HL-60 (cell line): ENCODE measurements around the gene APMAP.

ENCODE experiments used
- DNase-seq, 2 experiments: peaks; one replicate each; pipeline ENCODE4 v3.0.0-alpha.2; 2010 to 2020; ENCODE audit warnings: low read depth in 1 of 2, low spot score in 1 of 2
- H3K27ac ChIP-seq: fragments of 250-450 bp; sonication (Bioruptor Pico); replicated peaks from 2 replicates; pipeline ENCODE4 v1.5.1; 2020; ENCODE audit warnings: mild to moderate bottlenecking, moderate library complexity
- H3K27me3 ChIP-seq: fragments of 250-450 bp; sonication (Bioruptor Pico); 2 replicates; pipeline ENCODE4 v1.5.1; 2021; ENCODE audit warnings: mild to moderate bottlenecking, moderate library complexity; ENCODE audit not compliant: insufficient read depth, poor library complexity, severe bottlenecking
- H3K4me3 ChIP-seq: replicated peaks from 2 replicates; pipeline ENCODE4 v1.5.1; 2011; ENCODE audit warnings: mild to moderate bottlenecking, control low read depth, low read length; ENCODE audit not compliant: insufficient read depth
- GABPA ChIP-seq: IDR thresholded peaks from 2 replicates; pipeline ENCODE4 v1.6.1; 2012; ENCODE audit warnings: low read depth
- POLR2AphosphoS5 ChIP-seq: IDR thresholded peaks from 2 replicates; pipeline ENCODE4 v1.6.1; 2012; ENCODE audit warnings: low read depth
- REST ChIP-seq: IDR thresholded peaks from 2 replicates; pipeline ENCODE4 v1.6.1; 2012; ENCODE audit warnings: low read depth; ENCODE audit not compliant: insufficient replicate concordance
- SPI1 ChIP-seq: IDR thresholded peaks from 2 replicates; pipeline ENCODE4 v1.6.1; 2012; ENCODE audit warnings: low read depth, mild to moderate bottlenecking, borderline replicate concordance
- TF ChIP-seq, protein P1 (sequence below): IDR thresholded peaks from one replicate; pipeline ENCODE4 v1.5.1; 2011; ENCODE audit warnings: low read length, control low read depth, inconsistent platforms; ENCODE audit not compliant: insufficient read depth

APMAP gene

DNA sequence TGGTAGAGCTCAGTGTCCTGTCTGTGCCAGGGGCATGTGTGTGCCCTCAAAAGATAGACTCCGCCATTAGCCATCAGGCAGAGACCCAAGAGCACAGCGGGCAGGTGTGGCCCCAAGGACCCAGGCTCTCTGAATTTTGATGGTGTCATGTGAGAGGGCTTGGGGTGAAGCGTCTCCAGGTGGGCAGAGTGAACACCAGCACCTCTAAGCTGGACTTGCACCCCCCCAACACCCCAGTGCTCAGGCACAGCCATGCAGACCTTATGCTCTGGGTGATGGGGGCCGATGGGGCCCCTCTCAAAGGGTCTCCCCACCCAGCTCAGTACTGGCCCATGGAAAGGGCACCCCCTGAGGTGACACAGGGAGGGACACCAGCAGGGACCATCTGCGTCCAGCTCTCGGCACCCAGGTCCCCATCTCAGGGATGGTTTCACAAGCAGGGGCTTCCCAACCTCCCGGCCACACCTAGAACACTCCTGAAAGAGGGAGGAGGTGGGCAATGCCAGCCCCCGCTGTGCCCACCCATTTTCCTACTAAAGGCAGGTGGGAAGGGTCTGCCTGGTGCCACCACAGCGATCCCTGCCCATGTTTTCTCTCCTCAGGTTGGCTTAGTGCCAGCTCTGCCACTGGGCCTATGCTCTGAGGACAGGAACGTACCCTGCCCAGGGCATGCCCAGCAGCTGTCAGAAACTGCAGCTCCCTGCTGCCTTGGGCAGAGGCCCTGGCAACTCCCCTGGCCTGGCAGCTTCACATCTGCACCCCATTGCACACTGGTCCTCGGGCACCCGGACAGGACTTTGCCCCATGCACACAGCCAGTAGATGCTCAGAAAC is 40.0 kb downstream of the APMAP start:
- no peak overlapping the region for H3K4me3 ChIP-seq
- no peak for TF ChIP-seq REST
- TF ChIP-seq, protein P1, sequence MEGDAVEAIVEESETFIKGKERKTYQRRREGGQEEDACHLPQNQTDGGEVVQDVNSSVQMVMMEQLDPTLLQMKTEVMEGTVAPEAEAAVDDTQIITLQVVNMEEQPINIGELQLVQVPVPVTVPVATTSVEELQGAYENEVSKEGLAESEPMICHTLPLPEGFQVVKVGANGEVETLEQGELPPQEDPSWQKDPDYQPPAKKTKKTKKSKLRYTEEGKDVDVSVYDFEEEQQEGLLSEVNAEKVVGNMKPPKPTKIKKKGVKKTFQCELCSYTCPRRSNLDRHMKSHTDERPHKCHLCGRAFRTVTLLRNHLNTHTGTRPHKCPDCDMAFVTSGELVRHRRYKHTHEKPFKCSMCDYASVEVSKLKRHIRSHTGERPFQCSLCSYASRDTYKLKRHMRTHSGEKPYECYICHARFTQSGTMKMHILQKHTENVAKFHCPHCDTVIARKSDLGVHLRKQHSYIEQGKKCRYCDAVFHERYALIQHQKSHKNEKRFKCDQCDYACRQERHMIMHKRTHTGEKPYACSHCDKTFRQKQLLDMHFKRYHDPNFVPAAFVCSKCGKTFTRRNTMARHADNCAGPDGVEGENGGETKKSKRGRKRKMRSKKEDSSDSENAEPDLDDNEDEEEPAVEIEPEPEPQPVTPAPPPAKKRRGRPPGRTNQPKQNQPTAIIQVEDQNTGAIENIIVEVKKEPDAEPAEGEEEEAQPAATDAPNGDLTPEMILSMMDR = no peak
- no peak for TF ChIP-seq GABPA
- no peak for TF ChIP-seq SPI1
- peak overlapping the region; percentile 93 for H3K27ac ChIP-seq
- DNase-seq = no peak
- H3K27me3 ChIP-seq = no peaks in the 10 kb centered on the region

GRCh38 chr20:24951536-24952083 is 40.9 kb downstream of the APMAP start:
- TF ChIP-seq, protein P1 = no peak
- TF ChIP-seq REST (no peak), POLR2AphosphoS5 (peak; percentile 25; the same call in 1 of the 2 replicates), SPI1 (no peak), GABPA (no peak)
- peak overlapping the region; percentile 93 for H3K27ac ChIP-seq
- H3K27me3 ChIP-seq = no peaks in the 10 kb centered on the region
- peak in 1 of 2 experiments; percentile 83 for DNase-seq
- H3K4me3 ChIP-seq = peak overlapping the region; percentile 69

DNA sequence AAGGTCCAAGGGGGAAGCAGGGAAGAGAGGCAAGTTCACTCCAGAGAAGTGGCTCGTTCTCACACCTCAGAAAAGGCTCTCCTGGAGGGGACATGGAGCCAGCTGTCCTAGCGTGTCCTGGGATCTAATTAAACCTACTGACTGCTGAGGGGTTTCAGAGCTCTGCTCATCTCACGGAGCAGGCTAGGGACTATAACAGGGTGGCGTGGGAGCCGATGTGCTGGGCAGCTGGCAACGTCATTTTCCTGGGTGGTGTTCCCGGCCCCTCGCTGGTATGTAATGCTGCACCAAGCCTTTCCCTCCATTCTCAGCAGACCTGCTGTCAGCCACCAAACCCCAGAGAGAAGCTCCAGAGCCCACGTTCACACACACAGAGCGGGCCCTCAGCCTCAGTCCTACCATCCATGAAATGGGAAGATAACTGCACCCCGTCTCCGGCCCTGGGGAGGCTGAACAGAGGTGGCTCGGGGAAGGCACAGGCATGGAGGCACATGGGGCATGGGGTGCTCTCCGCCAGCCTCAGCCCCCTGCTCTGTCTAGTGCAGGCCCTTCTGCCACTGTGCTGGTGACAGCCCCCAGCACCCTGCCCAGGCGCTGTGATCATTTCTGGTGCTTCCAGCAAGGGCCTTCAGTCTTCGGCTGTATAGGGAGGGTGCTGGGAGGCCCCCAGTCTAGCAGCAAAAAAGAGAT is 41.6 kb downstream of the APMAP start:
- Histone ChIP-seq H3K4me3 (peak overlapping the region; percentile 69), H3K27ac (peak overlapping the region; percentile 93)
- DNase-seq = peak in 1 of 2 experiments; percentile 49

More for the DNA sequence above, 41.6 kb downstream of the APMAP start:
- H3K27me3 ChIP-seq = no peaks in the 10 kb centered on the region
- TF ChIP-seq, protein P1 = no peak
- no peak for TF ChIP-seq POLR2AphosphoS5
- no peak for TF ChIP-seq GABPA
- no peak for TF ChIP-seq SPI1
- no peak for TF ChIP-seq REST
